Activated CD4-positive, alpha-beta T cell treated with anti-CD3 and anti-CD28 coated beads, Interleukin-2, amount 10 ng/mL, durations not matched to agents 7 days and 5 days (primary cell): ENCODE results near the gene ADGB. TPM values are rescaled to one million over a fixed set of nuclear protein-coding genes. Genes with fewer than 3 reads are reported as not detected.
A peak's percentile ranks its signal among the peaks of the same experiment; 100 is the strongest.

Experiments used
- CTCF ChIA-PET: fragments of 350-600 bp; sonication (Branson Sonifier 250); formaldehyde crosslinking; loops from one replicate; lab custom pipeline; 2021; ENCODE audit warnings: antibody characterized with exemption; lab: Charles Lee
- POLR2A ChIA-PET: fragments of 350-600 bp; sonication (Branson Sonifier 250); formaldehyde crosslinking; loops from one replicate; lab custom pipeline; 2021; ENCODE audit warnings: antibody characterized with exemption; lab: Charles Lee
- DNase-seq: peaks from one replicate; pipeline ENCODE4 v3.0.0-alpha.2; 2020
- H3K27ac Mint-ChIP-seq: one replicate; pipeline ENCODE4 v1.8.0; 2021; ENCODE audit warnings: mild to moderate bottlenecking, moderate library complexity, mixed read lengths
- H3K27me3 Mint-ChIP-seq: one replicate; pipeline ENCODE4 v1.8.0; 2021; ENCODE audit warnings: mixed read lengths
- H3K36me3 Mint-ChIP-seq: one replicate; pipeline ENCODE4 v1.8.0; 2021; ENCODE audit warnings: low read depth, mixed read lengths
- H3K4me1 Mint-ChIP-seq: one replicate; pipeline ENCODE4 v1.8.0; 2021; ENCODE audit warnings: mixed read lengths
- H3K4me3 Mint-ChIP-seq: one replicate; pipeline ENCODE4 v1.8.0; 2021; ENCODE audit warnings: mild to moderate bottlenecking, moderate library complexity, mixed read lengths
- H3K9me3 Mint-ChIP-seq: one replicate; pipeline ENCODE4 v1.8.0; 2021; ENCODE audit warnings: mixed read lengths
- total RNA-seq, 2 experiments: library from RNA; stranded (reverse); gene quantifications; one replicate each; pipeline ENCODE4 v1.2.3, GENCODE V29; 2021

ADGB gene
- total RNA-seq, 2 experiments from 2014 or later, result not detected

DNA sequence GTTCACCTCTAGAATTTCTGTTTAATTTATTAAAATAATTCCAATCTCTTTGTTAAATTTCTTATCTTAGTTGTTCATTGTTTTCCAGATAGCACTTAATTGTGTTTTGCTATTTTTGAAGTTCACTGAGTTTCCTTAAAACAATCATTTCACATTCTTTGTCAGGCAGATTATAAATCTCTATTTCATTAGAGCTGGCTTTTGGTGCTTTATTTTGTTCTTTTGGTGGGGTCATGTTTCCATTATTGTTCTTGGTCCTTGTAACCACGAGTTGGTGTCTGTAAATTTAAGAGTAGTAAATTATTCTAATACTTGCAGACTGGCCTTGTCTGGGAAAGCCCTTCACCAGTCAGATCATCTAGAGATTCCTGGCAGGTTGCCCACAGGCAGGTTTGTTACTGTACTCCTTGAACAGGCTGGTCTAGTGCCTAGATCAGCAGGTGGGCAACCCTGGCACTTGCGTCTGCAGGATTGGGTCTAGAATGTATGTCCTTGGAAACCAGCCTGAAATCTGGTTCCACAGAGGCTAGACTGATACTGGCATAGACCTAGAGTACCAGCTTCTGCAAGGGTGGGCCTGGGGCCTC is 110.4 kb downstream of the ADGB start:
- no peak overlapping the region for H3K27ac Mint-ChIP-seq
- CTCF ChIA-PET, result no interaction called here
- H3K9me3 Mint-ChIP-seq, result no peaks in the 10 kb centered on the region
- no peaks in the 10 kb centered on the region for H3K36me3 Mint-ChIP-seq
- POLR2A ChIA-PET, result no interaction called here
- H3K4me1 Mint-ChIP-seq, result no peaks in the 10 kb centered on the region
- DNase-seq, result no peak
- no peak overlapping the region for H3K4me3 Mint-ChIP-seq
- no peaks in the 10 kb centered on the region for H3K27me3 Mint-ChIP-seq

DNA sequence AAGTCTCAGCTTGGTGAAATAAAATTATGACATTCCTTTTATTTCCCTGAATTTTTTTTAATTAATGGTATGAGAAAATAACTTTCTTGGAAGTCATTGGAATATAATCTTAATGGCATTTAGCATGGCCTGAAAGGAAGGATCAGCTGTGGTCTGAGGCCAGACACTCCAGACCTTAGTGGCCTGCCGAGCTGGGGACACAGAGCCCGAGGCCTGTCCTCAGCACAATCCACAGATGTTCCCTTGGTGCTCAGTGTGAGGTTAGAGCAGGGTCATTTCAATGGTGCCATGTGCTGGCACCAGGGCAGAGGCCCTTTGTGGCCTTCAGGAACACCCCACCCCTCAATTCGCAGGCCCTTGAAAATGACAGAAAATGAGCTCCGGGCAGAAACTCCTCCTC is 120.6 kb downstream of the ADGB start:
- Mint-ChIP-seq H3K4me1 (no peaks in the 10 kb centered on the region), H3K4me3 (no peak overlapping the region), H3K36me3 (no peaks in the 10 kb centered on the region), H3K9me3 (no peaks in the 10 kb centered on the region), H3K27ac (no peak overlapping the region), H3K27me3 (peaks cover 2% of the 10 kb centered on the region)
- no peak for DNase-seq
- POLR2A ChIA-PET, result interaction anchor here (0.7 kb wide), 1 partner anchor 24 kb away, joined by 4 read pairs; no protein-coding TSS in a partner anchor
- CTCF ChIA-PET, result interaction anchor here (0.9 kb wide), 1 partner anchor 19 kb away, joined by 3 read pairs; no protein-coding TSS in a partner anchor

DNA sequence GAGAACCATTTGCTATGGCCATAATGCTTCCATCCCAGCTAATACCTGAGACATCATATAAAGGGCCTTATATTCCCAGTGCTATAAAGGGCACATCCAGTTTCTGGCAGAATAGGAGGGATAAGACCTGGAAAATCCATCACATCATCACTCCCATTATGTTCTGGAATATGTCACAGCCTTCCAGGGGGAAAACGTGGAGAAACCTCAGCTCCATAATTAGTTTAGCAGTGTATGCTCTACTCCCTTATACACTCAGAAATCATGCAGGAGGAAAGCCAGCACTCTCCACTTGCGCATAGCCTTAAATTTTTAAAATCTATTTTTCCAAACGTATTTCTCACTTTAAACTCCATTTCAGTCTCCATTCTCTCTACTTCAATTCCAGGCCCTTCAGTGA is 140.9 kb downstream of the ADGB start:
- CTCF ChIA-PET, result interaction anchor here (1.5 kb wide), 1 partner anchor 12 kb away, joined by 3 read pairs; no protein-coding TSS in a partner anchor
- Mint-ChIP-seq H3K4me3 (no peak overlapping the region), H3K27ac (no peak overlapping the region), H3K9me3 (no peaks in the 10 kb centered on the region), H3K27me3 (peaks cover 3% of the 10 kb centered on the region), H3K4me1 (no peaks in the 10 kb centered on the region), H3K36me3 (no peaks in the 10 kb centered on the region)
- POLR2A ChIA-PET, result no interaction called here
- DNase-seq, result no peak

DNA sequence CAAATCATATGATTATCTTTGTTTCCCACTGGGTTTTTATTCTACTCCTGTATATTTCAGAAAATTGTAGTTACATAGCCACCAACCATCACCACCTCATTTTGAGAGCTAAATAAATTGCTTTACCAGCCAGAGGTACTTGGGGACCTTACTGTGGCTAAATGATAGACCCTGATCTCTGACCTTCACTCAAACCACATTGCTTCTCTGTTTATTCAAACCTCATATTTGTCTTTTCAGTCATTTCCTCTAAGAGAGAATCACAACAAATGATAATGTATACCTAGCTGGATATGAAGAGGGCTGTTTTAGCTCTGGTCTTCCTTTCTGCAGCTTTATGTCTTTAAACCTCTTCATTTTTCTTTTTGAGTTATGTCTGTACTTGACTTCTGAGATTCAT is 142.8 kb downstream of the ADGB start:
- H3K4me3 Mint-ChIP-seq, result no peak overlapping the region
- POLR2A ChIA-PET, result no interaction called here

DNA sequence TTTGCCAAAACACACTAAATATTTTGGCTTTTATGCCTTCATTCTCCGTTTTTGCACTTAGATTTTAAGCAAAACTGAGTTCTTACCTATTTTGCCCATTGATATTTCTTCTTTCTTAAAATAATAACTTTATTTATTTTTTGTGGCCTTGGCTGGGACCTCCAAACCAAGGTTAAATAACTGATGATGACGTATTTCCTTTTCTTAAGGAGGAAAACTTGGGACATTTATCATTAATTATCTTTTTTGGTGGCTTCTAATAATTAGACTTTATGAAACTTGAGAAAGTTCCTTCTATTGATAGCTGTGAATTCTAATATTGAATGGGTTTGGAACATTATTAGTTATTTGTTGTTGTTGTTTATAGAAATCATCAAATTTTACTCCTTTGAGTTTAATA is 154.5 kb downstream of the ADGB start:
- DNase-seq, result no peak
- POLR2A ChIA-PET, result no interaction called here
- Mint-ChIP-seq H3K9me3 (peaks cover 2% of the 10 kb centered on the region), H3K4me1 (no peaks in the 10 kb centered on the region), H3K27me3 (peaks cover 3% of the 10 kb centered on the region), H3K27ac (no peak overlapping the region), H3K36me3 (no peaks in the 10 kb centered on the region), H3K4me3 (no peak overlapping the region)
- CTCF ChIA-PET, result no interaction called here

More for the DNA sequence above, 142.8 kb downstream of the ADGB start:
- no peaks in the 10 kb centered on the region for H3K27me3 Mint-ChIP-seq
- no peaks in the 10 kb centered on the region for H3K9me3 Mint-ChIP-seq
- H3K4me1 Mint-ChIP-seq, result no peaks in the 10 kb centered on the region
- DNase-seq, result no peak
- CTCF ChIA-PET, result interaction anchor here (0.6 kb wide), 1 partner anchor 30 kb away, joined by 3 read pairs; no protein-coding TSS in a partner anchor
- H3K27ac Mint-ChIP-seq, result no peak overlapping the region
- H3K36me3 Mint-ChIP-seq, result no peaks in the 10 kb centered on the region

DNA sequence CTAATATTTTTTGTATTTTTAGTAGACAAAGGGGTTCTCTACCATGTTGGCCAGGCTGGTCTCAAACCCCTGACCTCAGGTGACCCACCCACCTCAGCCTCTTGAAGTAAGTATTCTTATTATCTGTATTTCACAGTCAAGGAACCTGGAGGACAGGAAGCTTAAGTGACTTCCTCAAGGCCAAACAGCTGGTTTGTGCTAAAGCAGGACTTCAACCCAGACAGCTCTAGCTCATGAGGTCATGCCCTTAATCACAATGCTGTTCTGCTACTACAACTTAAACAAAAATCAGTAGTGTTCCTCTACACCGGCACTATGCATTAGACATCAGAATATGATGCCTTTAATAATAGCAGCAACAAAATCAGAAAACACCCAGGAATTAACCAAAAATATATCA is 168.9 kb downstream of the ADGB start:
- Mint-ChIP-seq H3K36me3 (no peaks in the 10 kb centered on the region), H3K4me1 (peaks cover 19% of the 10 kb centered on the region), H3K27me3 (peaks cover 9% of the 10 kb centered on the region), H3K27ac (no peak overlapping the region), H3K4me3 (no peak overlapping the region), H3K9me3 (no peaks in the 10 kb centered on the region)
- ChIA-PET CTCF (no interaction called here), POLR2A (no interaction called here)
- DNase-seq, result no peak

DNA sequence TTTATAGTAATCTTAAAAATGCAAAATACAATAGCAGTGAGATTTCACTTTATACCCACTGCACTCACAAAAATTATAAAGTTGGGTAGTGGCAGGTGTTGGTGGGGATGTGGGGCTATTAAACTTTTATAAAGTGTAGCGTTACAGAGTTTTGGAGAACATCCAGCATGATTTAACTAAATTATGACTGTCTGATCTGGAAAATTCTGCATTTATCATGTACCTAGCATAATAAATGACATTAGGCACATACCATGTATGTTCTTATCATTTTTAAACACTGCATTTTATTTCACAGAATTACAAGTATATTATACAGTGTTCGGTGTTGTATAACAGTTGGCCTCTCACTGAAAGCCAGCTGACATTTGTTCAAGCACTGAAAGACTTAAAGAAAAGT is 169.9 kb downstream of the ADGB start:
- no peaks in the 10 kb centered on the region for H3K9me3 Mint-ChIP-seq

DNA sequence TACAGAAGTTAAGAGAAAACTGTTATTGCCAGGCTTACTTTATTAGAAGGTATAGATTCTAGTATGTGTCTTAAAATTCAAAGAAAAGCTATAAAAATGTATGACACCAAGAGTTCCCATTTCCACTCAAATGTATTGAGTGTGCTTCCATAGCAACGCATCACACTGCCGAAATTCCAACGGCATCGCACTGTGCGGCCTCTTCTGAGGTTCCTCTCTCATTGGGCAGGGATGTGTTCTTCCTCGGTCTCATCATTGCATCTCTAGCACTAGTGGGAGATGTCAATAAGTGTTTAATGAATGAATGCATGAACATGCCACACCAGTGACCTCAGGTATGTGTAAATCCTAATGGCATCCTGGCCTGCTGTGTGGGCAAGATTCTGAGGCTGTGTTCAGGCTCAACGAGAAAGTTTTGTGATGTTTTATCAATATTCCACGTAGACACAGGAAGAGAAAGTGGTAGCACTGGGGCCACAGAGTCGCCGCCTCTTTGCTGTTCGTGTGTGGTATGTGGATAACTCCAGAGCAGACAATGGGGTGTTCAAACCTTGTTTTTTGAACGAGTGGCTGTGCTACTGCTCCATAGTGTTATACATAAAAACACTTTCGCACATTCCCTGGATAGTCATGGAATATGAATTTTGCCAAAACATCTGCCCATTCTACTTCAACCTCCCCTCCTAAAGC is 171.6 kb downstream of the ADGB start:
- peak; percentile 8 for DNase-seq
- peak overlapping the region; percentile 48 for H3K27ac Mint-ChIP-seq
- no peaks in the 10 kb centered on the region for H3K9me3 Mint-ChIP-seq
- ChIA-PET POLR2A (no interaction called here), CTCF (no interaction called here)
- H3K27me3 Mint-ChIP-seq, result peaks cover 10% of the 10 kb centered on the region
- peaks cover 19% of the 10 kb centered on the region for H3K4me1 Mint-ChIP-seq
- H3K36me3 Mint-ChIP-seq, result no peaks in the 10 kb centered on the region
- H3K4me3 Mint-ChIP-seq, result peak overlapping the region; percentile 35

More for the DNA sequence above, 169.9 kb downstream of the ADGB start:
- H3K27ac Mint-ChIP-seq, result no peak overlapping the region
- no peak for DNase-seq
- no peak overlapping the region for H3K4me3 Mint-ChIP-seq
- ChIA-PET POLR2A (no interaction called here), CTCF (no interaction called here)
- peaks cover 19% of the 10 kb centered on the region for H3K4me1 Mint-ChIP-seq
- H3K27me3 Mint-ChIP-seq, result peaks cover 8% of the 10 kb centered on the region
- no peaks in the 10 kb centered on the region for H3K36me3 Mint-ChIP-seq

DNA sequence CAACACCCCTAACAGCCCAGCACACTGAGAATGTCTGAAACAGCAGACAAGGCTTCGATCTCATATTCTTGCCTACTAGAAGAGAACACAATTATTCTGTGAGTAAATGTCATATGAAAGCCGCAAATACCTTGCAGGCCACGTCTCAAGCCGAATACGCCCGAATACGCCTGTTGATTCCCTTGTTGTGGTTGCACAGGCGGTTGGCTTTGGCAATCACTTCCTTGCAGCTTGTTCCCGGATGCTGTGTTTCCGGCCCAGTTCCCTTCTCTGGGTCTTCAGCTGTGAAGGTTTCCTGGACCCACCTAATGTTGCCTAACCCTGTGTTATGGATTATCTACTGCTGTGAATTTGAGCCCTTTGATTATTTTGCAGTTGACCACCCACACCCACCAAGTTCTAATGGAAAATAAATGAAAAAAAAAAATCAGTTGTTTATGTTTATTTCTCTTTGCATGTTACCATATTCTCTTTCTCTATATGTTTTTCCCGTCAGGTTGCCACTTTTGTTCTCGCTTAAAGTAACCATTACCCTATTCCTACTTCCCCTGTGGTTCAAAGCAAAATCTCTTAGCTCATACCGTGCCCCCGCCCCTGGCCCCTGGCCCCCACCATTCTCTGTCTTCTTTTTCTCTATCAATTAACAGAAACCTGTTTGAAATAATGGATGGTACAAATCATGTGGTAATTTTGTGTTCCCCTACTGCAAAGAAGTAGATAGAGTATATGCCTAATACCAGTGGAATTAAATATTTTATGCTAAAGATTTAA is 172.4 kb downstream of the ADGB start:
- Mint-ChIP-seq H3K36me3 (no peaks in the 10 kb centered on the region), H3K4me1 (peaks cover 19% of the 10 kb centered on the region), H3K27ac (peak overlapping the region; percentile 48), H3K27me3 (peaks cover 10% of the 10 kb centered on the region), H3K9me3 (no peaks in the 10 kb centered on the region), H3K4me3 (peak overlapping the region; percentile 35)
- ChIA-PET POLR2A (no interaction called here), CTCF (no interaction called here)
- peak; percentile 75 for DNase-seq

DNA sequence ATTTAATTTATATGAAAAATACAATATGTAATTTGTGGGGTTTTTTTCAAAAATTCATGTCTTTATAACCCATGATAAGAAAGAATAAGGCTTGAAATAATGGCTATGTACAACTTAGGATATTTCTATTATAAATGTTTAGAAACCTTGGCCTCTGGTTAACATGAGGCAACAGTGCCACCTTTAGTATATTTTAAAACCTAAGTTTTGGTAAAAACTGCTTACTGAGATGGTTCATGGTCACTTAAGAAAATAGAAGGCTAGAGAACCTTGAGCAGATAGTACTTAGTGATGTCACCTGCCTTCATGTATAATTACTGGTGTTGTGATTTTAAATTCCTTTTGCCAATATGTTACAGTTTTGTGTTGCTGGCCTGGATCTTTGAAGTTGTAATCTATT is 176.4 kb downstream of the ADGB start:
- ChIA-PET CTCF (interaction anchor here (1.1 kb wide), 1 partner anchor 18 kb away, joined by 3 read pairs; no protein-coding TSS in a partner anchor), POLR2A (no interaction called here)
- no peaks in the 10 kb centered on the region for H3K9me3 Mint-ChIP-seq
- no peak overlapping the region for H3K27ac Mint-ChIP-seq
- H3K4me1 Mint-ChIP-seq, result peaks cover 16% of the 10 kb centered on the region
- DNase-seq, result no peak
- no peaks in the 10 kb centered on the region for H3K36me3 Mint-ChIP-seq
- no peak overlapping the region for H3K4me3 Mint-ChIP-seq
- H3K27me3 Mint-ChIP-seq, result peaks cover 14% of the 10 kb centered on the region

DNA sequence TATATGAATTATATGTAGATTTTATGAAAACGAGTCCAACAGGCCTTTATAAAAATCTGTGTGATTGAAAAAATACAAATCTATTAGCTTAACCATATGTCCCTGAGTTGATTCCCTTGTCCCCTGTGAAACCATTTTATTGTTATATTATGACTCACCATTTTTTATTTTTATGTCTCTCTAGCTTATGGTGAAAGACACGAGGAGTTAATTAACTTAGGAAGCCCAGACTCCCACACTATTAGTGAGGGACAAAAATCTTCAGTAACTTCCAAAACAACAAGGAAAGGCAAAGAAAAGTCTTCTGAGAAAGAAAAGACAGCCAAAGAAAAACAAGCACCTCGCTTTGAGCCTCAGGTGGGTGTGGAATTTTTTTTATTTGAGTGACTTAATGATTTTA is 183.1 kb downstream of the ADGB start:
- Mint-ChIP-seq H3K27ac (no peak overlapping the region), H3K4me1 (peaks cover 6% of the 10 kb centered on the region), H3K36me3 (no peaks in the 10 kb centered on the region), H3K27me3 (peaks cover 9% of the 10 kb centered on the region), H3K9me3 (no peaks in the 10 kb centered on the region), H3K4me3 (no peak overlapping the region)
- CTCF ChIA-PET, result interaction anchor here (0.6 kb wide), 1 partner anchor 1647 kb away, joined by 3 read pairs; no protein-coding TSS in a partner anchor
- no peak for DNase-seq
- POLR2A ChIA-PET, result no interaction called here

DNA sequence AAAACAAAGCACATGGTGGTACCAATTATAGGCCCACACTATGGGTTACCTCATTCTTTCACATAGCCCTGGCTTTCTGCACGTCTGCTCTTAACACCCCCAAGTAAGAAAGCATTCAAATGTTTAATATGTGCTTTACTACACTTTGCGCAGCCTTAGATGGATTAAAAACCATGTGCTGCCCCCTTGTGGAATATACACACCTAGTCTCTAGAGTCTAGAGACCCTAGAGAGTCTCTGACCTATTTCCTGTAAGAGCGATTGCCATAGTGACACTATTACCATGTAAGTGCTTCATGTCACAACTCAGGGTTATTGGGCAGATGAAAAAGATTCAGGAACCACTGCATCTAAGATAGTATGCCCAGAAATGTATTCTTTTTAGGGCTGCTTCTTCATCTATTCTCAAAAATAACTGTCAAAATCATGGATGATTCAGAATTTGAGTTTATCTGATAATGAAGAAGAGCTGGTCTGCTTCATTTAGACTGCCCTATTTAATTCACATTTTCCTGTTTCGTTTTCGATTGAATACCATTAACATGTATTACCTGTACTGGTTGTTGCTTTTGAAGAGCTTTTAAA is 186.3 kb downstream of the ADGB start:
- Mint-ChIP-seq H3K4me3 (no peak overlapping the region), H3K27me3 (peaks cover 2% of the 10 kb centered on the region), H3K36me3 (no peaks in the 10 kb centered on the region), H3K4me1 (peaks cover 11% of the 10 kb centered on the region), H3K27ac (no peak overlapping the region), H3K9me3 (no peaks in the 10 kb centered on the region)
- CTCF ChIA-PET, result no interaction called here
- DNase-seq, result peak; percentile 61
- POLR2A ChIA-PET, result no interaction called here
